Germinal center (tissue), 1 donor: Measurements from ENCODE around the gene MMS22L.

Experiments used
- DNase-seq: peaks from one replicate; pipeline ENCODE4 v3.0.0; 2012; ENCODE audit warnings: mixed read lengths, low spot score

MMS22L gene

GRCh38 chr6:97138581-97138980 lies 144.4 kb downstream of the MMS22L start:
- DNase-seq: no peak

GRCh38 chr6:97136626-97137358 lies 146.2 kb downstream of the MMS22L start:
- DNase-seq: no peak

GRCh38 chr6:97133067-97133466 lies 149.9 kb downstream of the MMS22L start:
- no peak for DNase-seq

- no peak for DNase-seq
Measured at GRCh38 chr6:97129106-97129505, 153.9 kb downstream of the MMS22L start.

- DNase-seq: no peak
Measured at GRCh38 chr6:97128507-97128906, 154.5 kb downstream of the MMS22L start.

GRCh38 chr6:97123652-97124051 lies 159.4 kb downstream of the MMS22L start:
- no peak for DNase-seq

- no peak for DNase-seq
Measured at GRCh38 chr6:97123112-97123511, 159.9 kb downstream of the MMS22L start.

- no peak for DNase-seq
Measured at GRCh38 chr6:97120511-97120910, 162.5 kb downstream of the MMS22L start.

- no peak for DNase-seq
Measured at GRCh38 chr6:97114645-97115044, 168.4 kb downstream of the MMS22L start.

- no peak for DNase-seq
Measured at GRCh38 chr6:97113170-97113569, 169.8 kb downstream of the MMS22L start.

GRCh38 chr6:97111243-97111642 lies 171.8 kb downstream of the MMS22L start:
- no peak for DNase-seq

- no peak for DNase-seq
Measured at GRCh38 chr6:97110626-97111025, 172.4 kb downstream of the MMS22L start.

GRCh38 chr6:97110149-97110548 lies 172.9 kb downstream of the MMS22L start:
- no peak for DNase-seq

- DNase-seq: no peak
Measured at GRCh38 chr6:97109444-97109843, 173.6 kb downstream of the MMS22L start.

- no peak for DNase-seq
Measured at GRCh38 chr6:97102145-97102790, 180.7 kb downstream of the MMS22L start.

- DNase-seq: no peak
Measured at GRCh38 chr6:97100696-97101095, 182.3 kb downstream of the MMS22L start.

- DNase-seq: no peak
Measured at GRCh38 chr6:97097068-97098047, 185.7 kb downstream of the MMS22L start.

- DNase-seq: no peak
Measured at GRCh38 chr6:97095311-97095850, 187.6 kb downstream of the MMS22L start.

- DNase-seq: no peak
Measured at GRCh38 chr6:97094376-97094775, 188.6 kb downstream of the MMS22L start.

GRCh38 chr6:97092673-97093305 lies 190.2 kb downstream of the MMS22L start:
- DNase-seq: no peak
